DMS153 (cell line): ENCODE results near the gene MGST2.

Experiments used
- DNase-seq: peaks from one replicate; lab custom pipeline; 2025; lab: John Stamatoyannopoulos, UW

Gene MGST2

DNA sequence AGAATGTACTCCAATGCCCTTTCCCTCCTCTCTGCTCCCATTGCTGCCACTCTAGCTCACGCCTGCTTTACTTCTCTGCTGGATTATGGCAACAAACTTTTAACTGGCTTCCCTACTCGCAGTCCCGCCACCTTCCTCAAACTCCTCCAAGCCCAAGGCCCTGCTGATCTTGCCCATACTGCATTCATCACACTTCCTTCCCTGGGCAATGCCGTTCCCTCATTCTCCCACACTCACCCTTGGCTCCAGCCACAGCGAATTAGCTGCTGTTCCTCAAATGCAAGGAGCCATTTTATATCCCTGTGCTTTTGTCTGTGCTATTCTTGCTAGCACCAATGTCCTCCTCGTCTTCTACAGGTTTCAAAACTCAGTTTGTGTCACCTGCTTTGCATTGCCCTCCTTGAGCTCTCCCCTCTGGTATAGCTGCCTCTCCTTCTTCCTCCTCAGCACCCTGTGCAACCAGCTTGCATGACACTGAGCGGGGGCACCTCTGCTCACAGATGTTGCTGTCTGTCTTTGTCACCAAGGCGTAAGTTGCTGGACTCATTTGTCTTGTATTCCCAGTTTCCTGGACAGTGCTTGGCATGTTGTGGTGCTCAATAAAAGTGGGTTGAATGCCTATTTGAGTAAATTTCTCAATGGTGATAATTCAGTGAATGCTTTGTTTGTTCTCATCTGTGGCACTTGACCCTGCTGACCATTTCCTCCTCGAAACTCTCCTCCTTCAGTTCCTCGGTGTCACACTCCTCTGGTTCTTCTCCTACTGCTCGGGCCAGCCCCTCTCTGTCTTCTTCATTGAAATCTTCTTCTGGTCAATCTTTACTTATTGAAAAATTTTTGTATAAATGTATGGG is 22.4 kb upstream of the MGST2 start:
- DNase-seq, result no peak

DNA sequence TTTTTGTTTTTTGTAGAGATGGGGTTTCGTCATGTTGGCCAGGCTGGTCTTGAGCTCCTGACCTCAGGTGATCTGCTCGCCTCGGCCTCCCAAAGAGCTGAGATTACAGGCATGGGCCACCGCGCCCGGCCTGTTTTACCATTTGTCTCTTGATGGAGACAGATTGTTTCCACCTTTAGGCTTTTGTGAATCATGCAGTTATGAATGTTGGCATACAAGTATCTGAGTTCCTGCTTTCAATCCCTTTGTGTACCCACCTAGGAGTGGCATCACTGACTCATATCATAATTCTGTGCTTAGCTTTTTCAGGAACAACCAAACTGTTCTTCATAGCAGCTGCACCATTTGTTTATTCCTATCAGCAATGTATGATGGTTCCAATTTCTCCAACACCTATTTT is 20.2 kb upstream of the MGST2 start:
- no peak for DNase-seq

DNA sequence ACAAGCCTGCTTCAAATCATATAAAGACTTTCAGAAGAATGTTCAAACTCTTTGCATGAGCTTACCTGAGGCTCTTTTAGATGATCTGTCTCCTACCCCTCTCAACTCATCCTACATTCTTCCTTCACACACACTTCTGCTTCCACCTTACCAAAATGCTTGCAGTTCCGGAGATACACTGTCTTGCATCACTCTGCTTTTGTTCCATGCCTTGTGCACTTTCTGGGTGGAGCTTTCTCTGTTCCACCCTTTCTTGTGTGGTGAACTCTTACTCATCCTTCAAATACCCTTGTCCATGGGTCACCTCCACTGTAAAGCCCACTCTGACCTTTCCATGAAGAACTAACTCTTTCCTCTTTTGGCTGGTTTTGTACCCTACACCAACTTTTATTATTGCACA is 18.4 kb upstream of the MGST2 start:
- DNase-seq, result no peak

DNA sequence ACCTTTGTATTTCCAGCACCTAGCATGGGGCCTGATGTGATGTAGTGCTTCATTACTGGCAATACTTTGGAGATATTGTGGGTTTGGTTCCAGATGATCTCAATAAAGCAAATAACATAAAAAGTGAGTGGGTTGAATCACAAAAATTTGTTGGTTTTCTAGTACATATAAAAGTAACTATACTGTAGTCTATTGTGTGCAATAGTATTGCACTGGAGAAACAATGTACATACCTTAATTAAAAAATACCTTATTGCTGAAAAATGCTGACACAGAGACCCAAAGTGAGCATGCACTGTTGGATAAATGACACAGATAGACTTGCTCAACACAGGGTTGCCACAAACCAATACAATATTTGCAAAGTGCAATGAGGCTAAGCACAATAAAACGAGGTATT is 17.7 kb upstream of the MGST2 start:
- no peak for DNase-seq

DNA sequence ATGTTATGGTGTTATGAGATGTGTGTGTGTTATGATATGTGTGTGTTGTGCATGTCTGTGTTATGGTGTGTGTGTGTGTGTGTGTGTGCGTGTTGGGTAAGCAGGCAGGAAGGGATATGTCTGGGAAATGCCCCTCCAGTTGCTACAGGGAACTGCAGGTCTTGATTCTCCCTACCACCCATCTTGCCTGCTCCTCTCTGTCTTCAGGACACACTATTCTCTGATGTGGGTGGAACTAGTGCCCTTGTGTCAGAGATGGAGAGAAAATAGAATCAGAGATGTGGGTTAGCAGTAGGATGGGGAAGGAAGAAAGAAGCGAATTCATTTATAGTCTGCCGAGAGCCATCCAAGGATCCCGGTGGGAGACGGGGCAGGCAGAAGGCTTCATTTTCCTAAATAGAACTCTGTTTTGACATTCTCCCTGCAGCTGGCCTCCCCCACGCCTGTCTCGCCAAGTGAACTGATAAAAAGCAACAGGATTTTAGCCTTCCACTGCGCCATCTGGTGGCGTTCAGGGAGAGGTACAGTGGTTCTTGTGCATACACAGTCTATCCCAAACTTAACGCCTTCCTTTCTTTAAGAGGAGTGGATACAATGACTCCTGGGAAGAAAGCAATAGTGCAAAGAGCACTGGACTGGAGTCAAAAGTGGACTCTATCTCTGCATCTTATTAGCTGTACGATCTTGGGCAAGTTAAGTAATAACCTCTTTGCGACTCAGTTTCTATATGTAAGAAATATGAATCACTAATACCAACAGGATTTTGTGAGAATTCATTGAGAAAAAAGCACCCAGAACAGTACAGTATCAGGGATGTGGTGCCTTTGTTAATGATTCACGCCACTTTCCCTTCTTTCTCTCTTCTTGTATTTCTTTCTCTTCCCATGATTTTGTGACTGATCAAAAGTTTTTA is 14.1 kb upstream of the MGST2 start:
- peak; percentile 41 for DNase-seq

DNA sequence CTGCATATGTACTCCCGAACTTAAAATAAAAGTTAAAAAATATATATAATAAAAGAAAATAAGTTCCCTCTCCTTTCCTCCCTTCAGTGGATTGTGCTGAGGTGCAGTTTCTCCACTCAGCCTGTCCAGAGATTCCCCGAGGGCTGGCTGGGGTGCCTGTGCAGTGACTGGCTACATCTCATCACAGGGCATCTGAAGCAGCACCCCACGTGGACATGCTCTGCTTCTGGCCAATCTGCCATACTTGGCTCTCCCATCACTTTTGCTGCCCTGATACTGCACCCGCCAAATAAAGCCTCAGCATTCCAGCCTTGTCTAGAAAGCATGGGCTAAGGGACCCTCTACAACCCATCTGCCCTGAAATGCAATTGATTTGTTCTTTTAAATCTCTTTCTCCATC is 11.1 kb upstream of the MGST2 start:
- DNase-seq, result no peak

DNA sequence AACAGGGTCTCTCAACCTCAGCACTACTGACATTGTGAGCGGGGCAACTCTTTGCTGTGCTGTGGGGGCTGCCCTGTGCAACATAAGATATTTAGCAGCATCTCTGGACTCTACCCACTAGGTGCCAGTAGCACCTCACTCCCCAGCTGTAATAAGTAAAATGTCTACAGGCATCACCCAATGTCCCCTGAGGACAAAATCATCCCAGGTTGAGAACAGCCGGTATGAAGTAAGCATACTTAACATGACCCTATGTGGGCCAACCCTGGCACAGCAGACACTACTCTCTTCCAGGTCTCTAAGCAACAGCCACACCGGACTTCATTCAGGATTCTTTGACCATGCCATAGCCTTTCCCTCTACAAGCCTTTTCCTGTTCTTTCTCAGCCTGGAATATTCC is 10.5 kb upstream of the MGST2 start:
- DNase-seq, result peak; percentile 57

DNA sequence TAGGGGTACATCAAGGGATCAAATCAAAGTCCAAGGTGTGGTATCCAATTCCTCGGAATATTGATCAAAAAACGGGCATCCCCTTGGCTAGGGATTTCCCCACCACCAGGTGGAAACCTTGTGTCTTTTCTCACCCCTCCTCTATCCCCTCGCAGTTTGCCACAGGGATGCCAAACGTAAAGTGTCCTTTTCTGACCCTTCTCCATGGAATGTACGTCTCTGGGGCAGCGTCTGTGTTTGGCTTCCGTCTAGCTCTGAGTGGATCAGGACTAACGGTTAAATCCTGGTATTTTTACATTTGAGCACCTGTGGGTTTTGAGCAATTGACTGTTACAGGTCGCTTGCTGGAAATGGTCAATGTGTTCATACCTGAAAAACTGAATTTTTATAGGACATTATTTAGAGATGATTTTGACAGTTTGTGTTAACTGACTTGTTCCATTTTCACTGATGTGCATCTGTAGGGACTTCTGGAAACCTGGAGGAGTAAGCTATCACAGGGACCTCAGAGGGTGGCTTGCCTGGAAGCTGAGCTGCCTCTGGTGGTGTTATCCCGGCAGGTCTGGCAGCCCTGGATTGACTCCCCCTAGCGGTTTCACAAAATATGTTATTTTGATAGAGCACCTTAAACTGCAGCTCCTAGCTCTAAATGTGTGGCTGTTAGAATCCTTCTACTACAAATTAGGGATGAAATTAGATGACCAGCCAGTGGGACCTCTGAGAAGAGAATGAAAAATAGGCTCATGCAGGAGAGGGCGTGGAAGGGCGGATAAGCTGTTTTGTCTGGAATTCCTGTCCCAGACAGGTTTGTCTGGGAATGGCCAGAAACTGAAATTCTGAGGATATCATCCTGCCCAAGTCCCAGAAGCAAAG is 8.8 kb upstream of the MGST2 start:
- peak; percentile 56 for DNase-seq

DNA sequence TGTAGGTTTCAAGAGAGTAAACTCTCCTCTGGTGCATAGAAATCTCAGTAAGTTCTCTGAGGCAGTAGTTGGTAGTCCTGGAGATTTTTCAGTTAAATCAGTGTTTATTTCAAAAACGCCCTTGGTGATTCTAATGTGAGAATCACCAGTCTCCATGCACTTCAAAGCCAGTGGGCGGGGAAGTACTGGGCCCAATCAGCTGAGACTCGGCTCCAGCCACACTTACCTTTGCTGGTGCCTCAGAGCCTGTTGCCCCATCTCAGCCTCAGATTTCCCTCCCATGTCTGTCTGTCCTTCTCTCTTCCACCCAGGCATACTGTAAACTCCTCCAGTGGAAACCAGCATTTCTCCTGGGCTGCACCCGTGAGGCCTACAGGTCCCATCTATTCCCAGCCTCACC is 7.4 kb upstream of the MGST2 start:
- no peak for DNase-seq

DNA sequence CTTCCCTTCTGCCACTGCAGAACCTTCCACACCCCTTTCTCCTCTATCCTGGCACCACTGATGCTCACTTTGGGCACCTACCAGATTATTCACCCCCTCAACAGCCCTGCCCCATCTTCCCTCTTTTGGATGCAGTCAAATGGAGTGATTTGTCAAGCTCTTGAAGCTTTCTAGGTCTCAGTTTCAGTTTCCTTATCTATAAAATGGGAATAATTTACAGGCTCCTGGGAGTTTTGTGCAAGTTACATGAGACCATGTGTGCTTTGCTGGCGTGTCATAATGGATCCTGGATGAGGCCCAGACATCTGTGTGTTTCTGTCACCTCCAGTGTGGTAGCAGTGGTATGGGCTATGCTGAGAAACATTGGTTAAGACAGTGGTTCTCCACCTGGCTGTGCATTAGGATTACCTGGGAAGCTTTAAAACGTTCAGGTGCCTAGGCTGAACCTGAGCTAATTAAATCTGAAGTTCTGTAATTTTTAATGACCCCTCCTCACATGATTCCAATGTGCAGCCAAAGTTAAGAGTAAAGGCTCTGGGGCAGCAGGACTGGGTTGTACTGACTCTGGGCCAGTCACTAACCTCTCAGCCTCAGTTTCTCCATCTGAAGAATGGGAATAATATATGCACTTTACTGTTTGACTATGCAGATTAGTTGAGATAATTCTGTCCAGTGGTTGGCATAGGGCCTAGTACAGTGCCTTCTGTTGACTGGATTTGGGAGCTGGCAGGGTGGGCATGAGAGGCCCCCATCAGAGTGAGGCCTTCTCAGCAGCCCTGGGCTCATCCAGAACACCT is 6.8 kb upstream of the MGST2 start:
- no peak for DNase-seq

DNA sequence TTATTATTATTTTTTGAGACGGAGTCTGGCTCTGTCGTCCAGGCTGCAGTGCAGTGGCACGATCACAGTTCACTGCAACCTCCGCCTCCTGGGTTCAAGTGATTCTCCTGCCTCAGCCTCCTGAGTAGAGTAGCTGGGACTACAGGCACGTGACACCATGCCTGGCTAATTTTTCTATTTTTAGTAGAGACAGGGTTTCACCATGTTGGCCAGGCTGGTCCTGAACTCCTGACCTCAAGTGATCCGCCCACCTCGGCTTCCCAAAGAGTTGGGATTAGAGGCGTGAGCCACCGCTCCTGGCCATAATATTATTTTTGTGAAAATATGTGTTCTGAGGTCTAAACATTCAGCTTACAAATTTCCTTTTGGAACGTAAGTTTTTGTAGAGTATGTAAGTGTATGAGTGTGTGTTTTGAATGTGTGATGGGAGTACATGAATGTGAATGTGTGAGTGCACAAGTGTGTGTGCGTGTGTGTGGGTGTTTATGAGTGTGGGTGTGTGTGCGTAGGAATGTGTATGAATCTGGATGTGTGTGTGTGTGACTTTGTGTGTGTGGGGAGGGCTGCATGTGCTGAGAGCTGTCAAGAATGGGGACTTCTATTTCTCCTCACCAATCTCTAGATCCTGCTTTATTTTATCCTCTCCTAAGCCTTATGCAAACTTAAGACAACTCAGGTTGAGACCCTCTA is 5.7 kb upstream of the MGST2 start:
- DNase-seq, result no peak

DNA sequence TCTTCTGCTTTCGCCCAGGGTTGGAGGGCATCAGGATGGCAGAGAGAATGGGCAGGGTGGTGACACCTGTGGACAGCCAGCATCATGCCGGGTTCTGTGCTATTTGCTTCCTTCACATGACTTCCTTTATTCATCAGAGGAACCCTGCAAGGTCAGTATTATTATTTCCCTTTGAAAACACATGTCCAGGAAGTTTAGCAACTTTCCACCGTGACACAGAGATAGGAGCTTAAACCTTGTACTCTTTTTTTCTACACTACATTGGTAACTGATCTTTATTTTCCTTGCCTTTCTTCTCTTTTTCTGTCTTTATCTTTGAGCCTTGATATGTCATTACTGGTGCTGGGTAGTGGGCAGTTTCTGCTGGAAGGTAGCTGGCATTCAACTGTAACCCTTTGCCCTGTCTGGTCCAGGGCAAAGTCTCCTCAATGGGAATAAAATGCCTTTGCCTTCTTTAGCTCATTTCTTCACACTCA is 5.0 kb upstream of the MGST2 start:
- no peak for DNase-seq

DNA sequence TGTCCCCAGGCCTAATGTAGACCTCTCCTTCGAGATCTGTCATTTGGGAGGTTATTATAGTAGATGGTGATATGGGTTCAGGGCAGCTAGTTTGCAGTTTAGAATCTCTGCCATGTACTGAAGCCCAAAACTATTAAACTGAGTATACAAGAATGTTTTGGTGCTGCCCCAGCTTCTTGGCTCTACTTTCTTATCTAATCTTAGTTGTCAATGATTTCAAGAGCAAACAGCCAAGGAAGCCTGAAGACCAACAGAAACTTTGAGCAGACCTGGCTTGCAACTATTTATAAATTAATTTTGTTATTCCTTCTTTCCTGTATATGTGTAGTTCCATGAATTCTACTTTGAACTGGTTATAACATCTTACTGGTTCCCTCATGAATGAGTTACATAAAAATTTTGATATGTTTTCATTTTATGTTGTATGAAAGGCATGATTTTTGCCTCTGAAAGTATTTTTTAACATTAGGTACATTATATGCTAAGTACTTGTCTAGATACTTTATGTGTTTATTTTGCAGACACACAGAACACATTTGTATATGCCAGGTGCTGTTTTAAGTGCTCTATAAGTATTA is 2.0 kb upstream of the MGST2 start:
- DNase-seq, result no peak

DNA sequence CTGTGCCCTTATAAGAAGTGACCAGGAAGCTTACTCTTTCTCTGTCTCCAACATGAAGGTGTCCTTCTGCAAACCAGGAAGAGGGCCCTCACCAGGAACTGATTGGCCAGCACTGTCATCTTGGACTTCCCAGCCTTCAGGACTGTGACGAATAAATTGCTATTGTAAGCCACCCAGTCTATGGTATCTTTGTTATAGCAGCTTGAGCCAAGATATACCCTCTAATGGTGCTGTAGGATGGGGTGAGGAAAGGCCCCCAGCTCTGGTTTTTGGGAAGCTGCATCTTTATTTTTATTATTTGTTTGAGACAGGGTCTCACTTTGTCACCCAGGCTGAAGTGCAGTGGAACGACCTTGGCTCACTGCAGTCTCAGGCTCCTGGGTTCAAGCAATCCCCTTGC is 1.2 kb upstream of the MGST2 start:
- DNase-seq, result no peak

DNA sequence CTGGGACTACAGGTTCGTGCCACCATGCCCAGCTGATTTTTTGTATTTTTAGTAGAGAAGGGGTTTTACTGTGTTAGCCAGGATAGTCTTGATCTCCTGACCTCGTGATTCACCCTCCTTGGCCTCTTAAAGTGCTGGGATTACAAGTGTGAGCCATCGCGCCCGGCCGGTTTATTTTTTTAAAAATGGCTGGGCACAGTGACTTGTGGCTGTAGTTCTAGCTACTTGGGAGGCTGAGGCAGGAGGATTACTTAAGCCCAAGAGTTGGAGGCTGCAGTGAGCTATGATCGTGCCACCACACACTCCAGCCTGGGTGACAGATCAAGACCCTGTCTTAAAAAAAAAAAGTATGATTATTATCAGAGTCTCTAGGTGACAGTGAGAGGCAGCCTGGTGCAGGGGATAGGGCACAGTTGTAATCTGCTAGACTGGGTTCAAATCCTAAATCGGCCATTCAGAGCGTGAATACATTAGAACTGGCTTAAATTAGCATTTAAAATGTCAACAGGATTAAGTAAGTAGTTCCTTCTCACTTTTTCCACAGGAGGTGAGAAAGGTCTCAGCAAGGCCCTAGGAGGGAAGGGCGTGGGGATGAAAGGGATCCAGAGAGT is 435 bp upstream of the MGST2 start:
- no peak for DNase-seq

DNA sequence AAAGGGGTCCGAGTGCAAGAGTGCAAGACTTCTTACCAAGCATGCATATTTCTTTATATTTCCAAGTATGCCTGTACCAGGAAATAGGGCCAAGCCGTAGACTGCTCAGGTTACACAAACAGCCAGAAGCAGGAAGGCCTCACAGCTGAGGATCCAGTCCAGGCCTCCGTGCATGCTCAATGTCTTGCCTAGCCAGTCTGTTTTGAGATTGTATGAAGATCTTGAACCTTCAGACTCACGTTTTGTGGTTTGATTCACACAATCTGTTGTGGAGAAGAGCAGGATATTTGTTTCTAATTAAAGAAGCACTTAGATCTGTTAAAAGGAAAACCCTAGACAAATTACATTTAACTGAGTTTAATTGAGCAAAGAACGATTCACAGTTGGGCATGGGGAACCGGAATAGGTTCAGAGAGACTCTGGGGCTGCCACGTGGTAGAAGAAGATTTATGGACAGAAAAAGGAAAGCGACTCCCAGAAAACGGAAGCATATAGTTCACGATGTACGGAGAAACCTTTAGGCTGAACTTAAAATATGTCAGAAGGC is 1.2 kb downstream of the MGST2 start:
- peak; percentile 75 for DNase-seq

DNA sequence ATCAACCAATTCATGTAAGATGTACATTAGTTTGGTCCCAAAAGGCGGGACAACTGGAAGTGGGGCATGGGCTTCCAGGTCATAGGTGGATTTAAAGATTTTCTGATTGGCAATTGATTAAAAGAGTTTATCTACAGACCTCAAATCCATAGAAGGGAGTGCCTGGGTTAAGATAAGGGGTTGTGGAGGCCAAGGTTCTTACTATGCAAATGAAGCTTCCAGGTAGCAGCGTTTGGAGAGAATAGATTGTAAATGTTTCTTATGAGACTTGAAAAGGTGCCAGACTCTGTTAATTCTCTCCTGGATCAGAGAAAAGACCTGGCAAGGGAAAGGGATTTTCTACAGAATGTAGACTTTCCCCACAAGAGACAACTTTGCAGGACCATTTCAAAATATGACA is 2.4 kb downstream of the MGST2 start:
- no peak for DNase-seq

DNA sequence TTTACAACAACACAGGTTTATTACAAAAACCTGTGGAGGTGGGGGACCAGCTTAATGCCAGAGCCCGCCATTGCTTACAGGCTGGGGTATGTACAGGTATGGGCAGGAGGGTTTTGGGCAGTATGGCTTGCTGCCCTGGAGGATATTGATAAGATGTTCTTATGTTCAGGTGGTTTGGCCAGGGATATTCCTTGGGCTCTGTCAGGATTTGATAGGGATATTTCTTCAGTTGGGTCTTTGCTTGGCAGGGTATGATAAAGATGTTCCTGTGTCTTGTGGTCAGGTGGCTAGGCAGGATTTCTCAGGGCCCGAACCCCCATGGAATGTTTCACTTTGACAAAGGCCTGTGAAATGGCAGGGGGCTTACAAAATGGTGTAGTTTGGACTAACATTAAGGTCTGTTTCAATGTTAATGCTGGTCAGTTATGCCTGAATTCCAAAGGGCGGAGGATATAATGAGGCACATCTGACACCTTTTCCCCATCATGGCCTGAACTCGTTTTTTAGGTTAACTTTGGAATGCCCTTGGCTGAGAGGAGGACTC is 3.1 kb downstream of the MGST2 start:
- DNase-seq, result no peak

DNA sequence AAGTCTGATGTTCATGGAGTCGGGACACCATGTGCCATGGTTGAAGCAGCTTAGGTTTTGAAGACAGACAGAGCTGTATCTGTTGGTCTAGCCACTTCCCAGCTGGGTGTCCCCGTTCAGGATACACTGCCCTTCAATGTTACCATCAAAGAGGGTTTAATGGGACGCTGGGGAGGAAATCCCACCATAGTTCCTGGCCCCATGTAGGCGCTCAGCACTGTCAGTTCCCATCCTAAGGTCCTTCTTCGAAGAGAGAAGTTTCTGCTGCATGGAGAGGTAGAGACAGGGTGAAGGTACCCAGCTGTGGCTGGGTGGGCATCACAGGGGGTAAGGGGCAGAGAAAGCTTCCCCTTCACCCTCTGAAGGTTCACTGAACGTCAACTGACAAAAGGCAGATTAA is 3.7 kb downstream of the MGST2 start:
- no peak for DNase-seq
